Fibroblast of lung (primary cell): ENCODE results near the gene TRPT1.

Experiments
- EZH2 ChIP-seq: IDR thresholded peaks from 2 replicates; pipeline ENCODE4 v1.5.1; 2012; ENCODE audit warnings: low read length, control low read depth, mild to moderate bottlenecking; ENCODE audit errors: missing control alignments
- TF ChIP-seq, protein P1 (sequence below), 2 donors: IDR thresholded peaks in 1 of 2; conservative IDR thresholded peaks in 1 of 2; 1 replicate in 1 of 2; 2 replicates in 1 of 2; pipeline ENCODE4 v1.5.1; 2011 to 2012; ENCODE audit warnings: low read length in 2 of 2, control low read depth in 1 of 2, inconsistent platforms in 1 of 2, low read depth in 1 of 2, mild to moderate bottlenecking in 1 of 2

DNA sequence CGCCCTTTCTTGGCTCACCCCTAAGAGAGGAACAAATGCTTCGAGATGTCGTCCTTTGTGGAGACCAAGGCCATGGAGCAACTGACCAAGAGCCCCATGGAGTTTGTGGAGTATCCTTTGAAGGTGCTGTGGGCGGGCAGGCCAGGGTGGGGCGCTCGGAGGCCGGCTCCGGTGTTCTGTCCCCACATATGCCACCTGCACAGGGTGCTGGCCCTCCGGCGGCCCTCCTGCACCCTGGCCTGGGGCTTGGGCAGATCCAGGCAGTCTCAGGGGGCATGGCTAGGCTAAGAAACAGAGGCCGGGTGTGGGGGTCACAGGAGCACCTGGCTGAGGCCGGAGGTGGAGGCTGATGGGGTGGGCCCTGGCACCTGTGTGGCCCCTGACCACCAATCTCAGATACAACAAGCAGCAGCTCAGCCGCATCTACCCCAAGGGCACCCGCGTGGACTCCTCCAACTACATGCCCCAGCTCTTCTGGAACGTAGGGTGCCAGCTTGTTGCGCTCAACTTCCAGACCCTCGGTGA lies 35.6 kb upstream of the TRPT1 start:
- TF ChIP-seq, protein P1, sequence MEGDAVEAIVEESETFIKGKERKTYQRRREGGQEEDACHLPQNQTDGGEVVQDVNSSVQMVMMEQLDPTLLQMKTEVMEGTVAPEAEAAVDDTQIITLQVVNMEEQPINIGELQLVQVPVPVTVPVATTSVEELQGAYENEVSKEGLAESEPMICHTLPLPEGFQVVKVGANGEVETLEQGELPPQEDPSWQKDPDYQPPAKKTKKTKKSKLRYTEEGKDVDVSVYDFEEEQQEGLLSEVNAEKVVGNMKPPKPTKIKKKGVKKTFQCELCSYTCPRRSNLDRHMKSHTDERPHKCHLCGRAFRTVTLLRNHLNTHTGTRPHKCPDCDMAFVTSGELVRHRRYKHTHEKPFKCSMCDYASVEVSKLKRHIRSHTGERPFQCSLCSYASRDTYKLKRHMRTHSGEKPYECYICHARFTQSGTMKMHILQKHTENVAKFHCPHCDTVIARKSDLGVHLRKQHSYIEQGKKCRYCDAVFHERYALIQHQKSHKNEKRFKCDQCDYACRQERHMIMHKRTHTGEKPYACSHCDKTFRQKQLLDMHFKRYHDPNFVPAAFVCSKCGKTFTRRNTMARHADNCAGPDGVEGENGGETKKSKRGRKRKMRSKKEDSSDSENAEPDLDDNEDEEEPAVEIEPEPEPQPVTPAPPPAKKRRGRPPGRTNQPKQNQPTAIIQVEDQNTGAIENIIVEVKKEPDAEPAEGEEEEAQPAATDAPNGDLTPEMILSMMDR (conservative IDR thresholded peaks at IDR 0.05 in 1 of 2, IDR thresholded peaks at IDR 0.05 in 1 of 2; ENCODE audit: low read depth in 1 of 2, low read length in 2 of 2): no peak
- no peak for TF ChIP-seq EZH2
